ENCODE data around the gene BANF1. TPM values are rescaled to one million over a fixed set of nuclear protein-coding genes. Genes with fewer than 3 reads are reported as not detected.

BANF1 gene
- total and polyA plus RNA-seq, 2 of the 13 experiments (the other 11 are each of a cell fraction or from before 2014, with no cell fraction given), result 40.5 to 86.5 TPM

DNA sequence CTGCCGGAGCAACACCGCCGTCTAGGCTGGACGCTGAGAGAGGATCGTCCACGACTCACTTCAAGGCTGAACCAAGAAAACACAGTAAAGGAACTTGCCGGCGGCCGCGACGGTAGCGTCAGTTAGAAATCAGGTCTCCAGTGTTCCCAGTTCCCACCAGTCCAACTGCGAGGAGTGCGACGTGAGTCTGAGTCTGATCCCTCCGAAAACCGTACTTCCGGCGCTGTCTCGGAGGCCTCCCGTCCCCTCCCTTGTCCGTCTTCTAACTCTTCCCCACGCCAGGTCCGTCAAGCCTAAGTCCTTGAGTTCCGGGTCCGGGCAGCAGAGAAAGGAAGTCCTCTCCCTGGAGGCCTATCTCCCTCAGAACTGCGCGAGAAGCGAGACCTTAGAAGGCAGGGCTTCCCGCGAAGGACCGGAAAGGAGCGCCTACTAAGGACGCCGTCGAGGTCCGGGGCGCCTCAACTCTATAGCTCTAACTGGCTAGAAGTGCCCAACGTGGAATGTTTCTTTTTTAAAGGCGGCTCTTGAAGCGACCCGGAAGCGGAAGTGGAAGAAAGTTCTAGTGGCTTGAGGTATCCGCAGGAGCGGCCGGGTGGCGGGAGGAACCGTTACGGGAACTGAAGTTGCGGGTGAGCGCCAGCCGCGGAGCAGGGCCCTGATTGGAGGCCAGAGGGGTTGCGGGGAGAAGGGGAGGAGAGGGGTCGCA, at the start of gene BANF1, which contains the start of gene EIF1AD (continued):
- peak; percentile 81; the same call in 1 of the 2 replicates for TF ChIP-seq ZNF792 (CRISPR knock-in tag; IDR thresholded peaks at IDR 0.05)
- peak; percentile 62; the same call in 1 of the 2 replicates for TF ChIP-seq ATF7-NPFF (CRISPR knock-in tag; IDR thresholded peaks at IDR 0.05; ENCODE audit: low read depth)
- TF ChIP-seq, protein P1, sequence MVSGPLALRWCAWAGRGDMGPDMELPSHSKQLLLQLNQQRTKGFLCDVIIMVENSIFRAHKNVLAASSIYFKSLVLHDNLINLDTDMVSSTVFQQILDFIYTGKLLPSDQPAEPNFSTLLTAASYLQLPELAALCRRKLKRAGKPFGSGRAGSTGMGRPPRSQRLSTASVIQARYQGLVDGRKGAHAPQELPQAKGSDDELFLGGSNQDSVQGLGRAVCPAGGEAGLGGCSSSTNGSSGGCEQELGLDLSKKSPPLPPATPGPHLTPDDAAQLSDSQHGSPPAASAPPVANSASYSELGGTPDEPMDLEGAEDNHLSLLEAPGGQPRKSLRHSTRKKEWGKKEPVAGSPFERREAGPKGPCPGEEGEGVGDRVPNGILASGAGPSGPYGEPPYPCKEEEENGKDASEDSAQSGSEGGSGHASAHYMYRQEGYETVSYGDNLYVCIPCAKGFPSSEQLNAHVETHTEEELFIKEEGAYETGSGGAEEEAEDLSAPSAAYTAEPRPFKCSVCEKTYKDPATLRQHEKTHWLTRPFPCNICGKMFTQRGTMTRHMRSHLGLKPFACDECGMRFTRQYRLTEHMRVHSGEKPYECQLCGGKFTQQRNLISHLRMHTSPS (CRISPR knock-in tag; IDR thresholded peaks at IDR 0.05; ENCODE audit: low read depth), result peak; percentile 45; the same call in 1 of the 2 replicates
- TF ChIP-seq PITX1 (CRISPR knock-in tag; IDR thresholded peaks at IDR 0.05), result peak; percentile 87
- no peak for TF ChIP-seq SP140L (CRISPR knock-in tag; IDR thresholded peaks at IDR 0.05; ENCODE audit: borderline replicate concordance)
- TF ChIP-seq ESRRA (CRISPR knock-in tag; IDR thresholded peaks at IDR 0.05; ENCODE audit: low read depth), result no peak; the same call in 1 of the 2 replicates
- peak; percentile 67 for TF ChIP-seq ZNF619 (CRISPR knock-in tag; IDR thresholded peaks at IDR 0.05)
- no peak for TF ChIP-seq MBNL3 (CRISPR knock-in tag; conservative IDR thresholded peaks at IDR 0.05)
- TF ChIP-seq SKI (IDR thresholded peaks at IDR 0.05; ENCODE audit: partially characterized antibody), result peak; percentile 73
- TF ChIP-seq ZSCAN30 (CRISPR knock-in tag; IDR thresholded peaks at IDR 0.05), result no peak
- 0 out of 2 replicates have a peak, but pooled peaks have one; percentile 38 for TF ChIP-seq ZNF121 (CRISPR knock-in tag; IDR thresholded peaks at IDR 0.05)
- no peak for TF ChIP-seq HNRNPH1 (optimal IDR thresholded peaks at IDR 0.05; ENCODE audit: low read depth, low read length)
- TF ChIP-seq HOXA5 (CRISPR knock-in tag; IDR thresholded peaks at IDR 0.05), result peak; percentile 48
- no peak for TF ChIP-seq HDAC6 (IDR thresholded peaks at IDR 0.05; ENCODE audit: low read depth, low read length)
- no peak for TF ChIP-seq PCBP2 (optimal IDR thresholded peaks at IDR 0.05; ENCODE audit: low read depth, low read length, poor library complexity, severe bottlenecking)
- TF ChIP-seq HNRNPL (IDR thresholded peaks at IDR 0.05; ENCODE audit: low read depth, low read length), result no peak
- TF ChIP-seq, protein P2, sequence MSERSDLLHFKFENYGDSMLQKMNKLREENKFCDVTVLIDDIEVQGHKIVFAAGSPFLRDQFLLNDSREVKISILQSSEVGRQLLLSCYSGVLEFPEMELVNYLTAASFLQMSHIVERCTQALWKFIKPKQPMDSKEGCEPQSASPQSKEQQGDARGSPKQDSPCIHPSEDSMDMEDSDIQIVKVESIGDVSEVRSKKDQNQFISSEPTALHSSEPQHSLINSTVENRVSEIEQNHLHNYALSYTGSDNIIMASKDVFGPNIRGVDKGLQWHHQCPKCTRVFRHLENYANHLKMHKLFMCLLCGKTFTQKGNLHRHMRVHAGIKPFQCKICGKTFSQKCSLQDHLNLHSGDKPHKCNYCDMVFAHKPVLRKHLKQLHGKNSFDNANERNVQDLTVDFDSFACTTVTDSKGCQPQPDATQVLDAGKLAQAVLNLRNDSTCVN (CRISPR knock-in tag; IDR thresholded peaks at IDR 0.05; ENCODE audit: borderline replicate concordance), result peak; percentile 85
- TF ChIP-seq RBAK (CRISPR knock-in tag; IDR thresholded peaks at IDR 0.05), result no peak
- peak; percentile 72; the same call in 1 of the 2 replicates for TF ChIP-seq CC2D1A (CRISPR knock-in tag; IDR thresholded peaks at IDR 0.05)
- TF ChIP-seq FOXK2 (IDR thresholded peaks at IDR 0.05), result 0 out of 2 replicates have a peak, but pooled peaks have one; percentile 10
- TF ChIP-seq HMG20A (CRISPR knock-in tag; IDR thresholded peaks at IDR 0.05; ENCODE audit: borderline replicate concordance), result peak; percentile 53; the same call in 1 of the 2 replicates
- peak; percentile 43; the same call in 1 of the 2 replicates for TF ChIP-seq RXRB (CRISPR knock-in tag; IDR thresholded peaks at IDR 0.05; ENCODE audit: borderline replicate concordance)
- TF ChIP-seq ZNF83 (CRISPR knock-in tag; IDR thresholded peaks at IDR 0.05; ENCODE audit: borderline replicate concordance), result no peak
- TF ChIP-seq, protein P3, sequence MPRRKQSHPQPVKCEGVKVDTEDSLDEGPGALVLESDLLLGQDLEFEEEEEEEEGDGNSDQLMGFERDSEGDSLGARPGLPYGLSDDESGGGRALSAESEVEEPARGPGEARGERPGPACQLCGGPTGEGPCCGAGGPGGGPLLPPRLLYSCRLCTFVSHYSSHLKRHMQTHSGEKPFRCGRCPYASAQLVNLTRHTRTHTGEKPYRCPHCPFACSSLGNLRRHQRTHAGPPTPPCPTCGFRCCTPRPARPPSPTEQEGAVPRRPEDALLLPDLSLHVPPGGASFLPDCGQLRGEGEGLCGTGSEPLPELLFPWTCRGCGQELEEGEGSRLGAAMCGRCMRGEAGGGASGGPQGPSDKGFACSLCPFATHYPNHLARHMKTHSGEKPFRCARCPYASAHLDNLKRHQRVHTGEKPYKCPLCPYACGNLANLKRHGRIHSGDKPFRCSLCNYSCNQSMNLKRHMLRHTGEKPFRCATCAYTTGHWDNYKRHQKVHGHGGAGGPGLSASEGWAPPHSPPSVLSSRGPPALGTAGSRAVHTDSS (CRISPR knock-in tag; conservative IDR thresholded peaks at IDR 0.05), result no peak
- TF ChIP-seq ZNF563 (CRISPR knock-in tag; IDR thresholded peaks at IDR 0.05), result peak; percentile 86; the same call in 1 of the 2 replicates
- no peak for TF ChIP-seq SMYD3 (CRISPR knock-in tag; IDR thresholded peaks at IDR 0.05)
- TF ChIP-seq, protein P4, sequence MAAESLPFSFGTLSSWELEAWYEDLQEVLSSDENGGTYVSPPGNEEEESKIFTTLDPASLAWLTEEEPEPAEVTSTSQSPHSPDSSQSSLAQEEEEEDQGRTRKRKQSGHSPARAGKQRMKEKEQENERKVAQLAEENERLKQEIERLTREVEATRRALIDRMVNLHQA (CRISPR knock-in tag; IDR thresholded peaks at IDR 0.05), result no peak
- peak; percentile 99 for TF ChIP-seq XRCC5 (optimal IDR thresholded peaks at IDR 0.05; ENCODE audit: low read length)

All from HepG2 (cell line).